ENCODE results near the gene RNF224. TPM values are rescaled to one million over a fixed set of nuclear protein-coding genes. Genes with fewer than 3 reads are reported as not detected.

The RNF224 gene
- total and polyA plus RNA-seq, 10 of the 15 experiments (the other 5 are each of a cell fraction or from before 2014, with no cell fraction given) = not detected

DNA sequence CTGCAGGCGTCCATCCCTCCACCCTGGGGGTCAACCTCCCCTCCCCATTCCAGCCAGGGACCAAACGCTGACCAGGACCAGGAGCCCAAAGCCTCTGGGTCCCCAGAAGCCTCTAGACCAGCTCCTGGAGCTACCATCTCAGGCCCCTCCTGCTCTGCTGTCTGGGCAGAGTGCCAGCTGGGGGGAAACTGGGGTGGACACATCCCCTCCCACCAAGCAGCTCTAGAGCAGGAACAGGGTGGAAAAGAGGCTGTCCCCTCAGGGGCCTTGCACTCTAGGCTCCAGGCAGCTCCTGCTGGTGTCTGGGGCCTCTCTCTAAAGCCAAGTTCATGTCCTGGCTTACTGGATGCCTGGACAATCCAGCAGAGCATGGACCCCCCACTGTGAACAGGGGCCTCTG lies 34.4 kb upstream of the RNF224 start:
- no peak for ATAC-seq
- in situ Hi-C loops (cut with MboI) (no loop called here), intact Hi-C loops (cut with micrococcal nuclease; ENCODE audit: unreplicated experiment) (no loop called here)
- Histone ChIP-seq H3K4me2 (ENCODE audit: control insufficient read depth, insufficient read depth) (no peak overlapping the region), H2AFZ (ENCODE audit: control insufficient read depth, low read depth, low read length) (no peak overlapping the region), H4K20me1 (ENCODE audit: control insufficient read depth, insufficient read depth) (peaks cover 7% of the 10 kb centered on the region; the same call in 1 of the 2 replicates), H3K9ac (ENCODE audit: control insufficient read depth, insufficient read depth, low read length) (no peak overlapping the region), H3K4me3 (no peak overlapping the region), H3K79me2 (ENCODE audit: control insufficient read depth, insufficient read depth, low read length) (peaks cover 19% of the 10 kb centered on the region), H3K4me1 (ENCODE audit: control insufficient read depth, insufficient read depth, low read length) (peaks cover 7% of the 10 kb centered on the region), H3K27me3 (replicated peaks in 1 of 2; ENCODE audit: control insufficient read depth in 2 of 2, insufficient read depth in 2 of 2, low read length in 1 of 2) (no peaks in the 10 kb centered on the region), H3K27ac (ENCODE audit: control insufficient read depth, insufficient read depth) (no peak overlapping the region), H3K36me3 (ENCODE audit: control insufficient read depth in 2 of 2, insufficient read depth in 2 of 2, low read length in 1 of 2) (peaks cover 0 to 7% of the 10 kb centered on the region in 2 experiments; a peak in 2 of 4 replicates), H3K9me3 (replicated peaks; ENCODE audit: control insufficient read depth, insufficient read depth, low read length) (no peaks in the 10 kb centered on the region)
- BruUV-seq (replicated peaks) = no TSS peak
- ChIA-PET SMC1A (ENCODE audit: uncharacterized antibody, unreplicated experiment) (no interaction called here), CTCF (interaction anchor here (0.7 kb wide), 1 partner anchor 11 kb away, joined by 3 read pairs; no protein-coding TSS in a partner anchor), POLR2A (interaction anchor here (0.5 to 2.8 kb wide), 4 partner anchors 27 to 63 kb away, joined by 3 to 10 read pairs (median 5); partner anchors contain the start of gene CYSRT1), RAD21 (ENCODE audit: unreplicated experiment) (no interaction called here)
- FAIRE-seq = no peak
- TF ChIP-seq BCL3 (IDR thresholded peaks at IDR 0.05; ENCODE audit: borderline replicate concordance, insufficient read depth, low read depth, low read length, poor library complexity, severe bottlenecking) (no peak), RAD51 (IDR thresholded peaks at IDR 0.05) (no peak), ETV6 (conservative IDR thresholded peaks at IDR 0.05 in 1 of 2, IDR thresholded peaks at IDR 0.05 in 1 of 2; ENCODE audit: borderline replicate concordance in 1 of 2, low read depth in 1 of 2) (no peak), FOXK2 (IDR thresholded peaks at IDR 0.05) (no peak), CHD4 (IDR thresholded peaks at IDR 0.05) (no peak), CEBPB (IDR thresholded peaks at IDR 0.05; ENCODE audit: borderline replicate concordance in 1 of 2, low read depth in 2 of 2, low read length in 2 of 2) (no peak), ESRRA (IDR thresholded peaks at IDR 0.05; ENCODE audit: low read length) (no peak), CBFB (IDR thresholded peaks at IDR 0.05; ENCODE audit: low read depth) (no peak)
- TF ChIP-seq, protein P1, sequence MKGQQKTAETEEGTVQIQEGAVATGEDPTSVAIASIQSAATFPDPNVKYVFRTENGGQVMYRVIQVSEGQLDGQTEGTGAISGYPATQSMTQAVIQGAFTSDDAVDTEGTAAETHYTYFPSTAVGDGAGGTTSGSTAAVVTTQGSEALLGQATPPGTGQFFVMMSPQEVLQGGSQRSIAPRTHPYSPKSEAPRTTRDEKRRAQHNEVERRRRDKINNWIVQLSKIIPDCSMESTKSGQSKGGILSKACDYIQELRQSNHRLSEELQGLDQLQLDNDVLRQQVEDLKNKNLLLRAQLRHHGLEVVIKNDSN (IDR thresholded peaks at IDR 0.05; ENCODE audit: borderline replicate concordance, extremely low read length, insufficient read depth, low read depth, low read length) = no peak
- TF ChIP-seq, protein P2, sequence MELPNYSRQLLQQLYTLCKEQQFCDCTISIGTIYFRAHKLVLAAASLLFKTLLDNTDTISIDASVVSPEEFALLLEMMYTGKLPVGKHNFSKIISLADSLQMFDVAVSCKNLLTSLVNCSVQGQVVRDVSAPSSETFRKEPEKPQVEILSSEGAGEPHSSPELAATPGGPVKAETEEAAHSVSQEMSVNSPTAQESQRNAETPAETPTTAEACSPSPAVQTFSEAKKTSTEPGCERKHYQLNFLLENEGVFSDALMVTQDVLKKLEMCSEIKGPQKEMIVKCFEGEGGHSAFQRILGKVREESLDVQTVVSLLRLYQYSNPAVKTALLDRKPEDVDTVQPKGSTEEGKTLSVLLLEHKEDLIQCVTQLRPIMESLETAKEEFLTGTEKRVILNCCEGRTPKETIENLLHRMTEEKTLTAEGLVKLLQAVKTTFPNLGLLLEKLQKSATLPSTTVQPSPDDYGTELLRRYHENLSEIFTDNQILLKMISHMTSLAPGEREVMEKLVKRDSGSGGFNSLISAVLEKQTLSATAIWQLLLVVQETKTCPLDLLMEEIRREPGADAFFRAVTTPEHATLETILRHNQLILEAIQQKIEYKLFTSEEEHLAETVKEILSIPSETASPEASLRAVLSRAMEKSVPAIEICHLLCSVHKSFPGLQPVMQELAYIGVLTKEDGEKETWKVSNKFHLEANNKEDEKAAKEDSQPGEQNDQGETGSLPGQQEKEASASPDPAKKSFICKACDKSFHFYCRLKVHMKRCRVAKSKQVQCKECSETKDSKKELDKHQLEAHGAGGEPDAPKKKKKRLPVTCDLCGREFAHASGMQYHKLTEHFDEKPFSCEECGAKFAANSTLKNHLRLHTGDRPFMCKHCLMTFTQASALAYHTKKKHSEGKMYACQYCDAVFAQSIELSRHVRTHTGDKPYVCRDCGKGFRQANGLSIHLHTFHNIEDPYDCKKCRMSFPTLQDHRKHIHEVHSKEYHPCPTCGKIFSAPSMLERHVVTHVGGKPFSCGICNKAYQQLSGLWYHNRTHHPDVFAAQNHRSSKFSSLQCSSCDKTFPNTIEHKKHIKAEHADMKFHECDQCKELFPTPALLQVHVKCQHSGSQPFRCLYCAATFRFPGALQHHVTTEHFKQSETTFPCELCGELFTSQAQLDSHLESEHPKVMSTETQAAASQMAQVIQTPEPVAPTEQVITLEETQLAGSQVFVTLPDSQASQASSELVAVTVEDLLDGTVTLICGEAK (IDR thresholded peaks at IDR 0.05; ENCODE audit: borderline replicate concordance) = no peak
- WGBS (ENCODE audit: insufficient coverage, insufficient replicate concordance, low lambda C conversion rate, missing lambda C conversion rate) = 51% methylated on average over 2 of the region's 2 CpGs
- no peak for DNase-seq (ENCODE audit: low read depth, low spot score)

Measured in GM12878 (cell line).